HEK293T (cell line): Measurements from ENCODE around the gene WFDC5.

ENCODE experiments used
- CTCF ChIA-PET: fragments of 350-600 bp; formaldehyde crosslinking; extraction: SDS; loops from one replicate; lab custom pipeline; 2021; ENCODE audit warnings: antibody characterized with exemption, inconsistent platforms; lab: Yijun Ruan, JAX
- POLR2A ChIA-PET: fragments of 350-600 bp; formaldehyde crosslinking; extraction: SDS; loops from one replicate; lab custom pipeline; 2020; ENCODE audit warnings: antibody characterized with exemption, inconsistent platforms; lab: Yijun Ruan, JAX
- DNase-seq: peaks from one replicate; pipeline ENCODE4 v3.0.0; 2012; ENCODE audit warnings: mixed read lengths; ENCODE audit errors: extremely low spot score
- ARNT ChIP-seq: fragments of 450-650 bp; IDR thresholded peaks from 2 replicates; pipeline ENCODE4 v1.6.1; 2017; ENCODE audit warnings: mild to moderate bottlenecking
- BHLHE40 ChIP-seq: fragments of 450-650 bp; IDR thresholded peaks from 2 replicates; pipeline ENCODE4 v1.6.1; 2016; ENCODE audit warnings: mild to moderate bottlenecking, moderate library complexity, borderline replicate concordance
- CTBP1 ChIP-seq: fragments of 450-650 bp; IDR thresholded peaks from 2 replicates; pipeline ENCODE4 v1.6.1; 2016; ENCODE audit warnings: borderline replicate concordance
- ELF4 ChIP-seq: fragments of 450-650 bp; IDR thresholded peaks from 2 replicates; pipeline ENCODE4 v1.6.1; 2017; ENCODE audit warnings: antibody characterized with exemption
- FOXA1 ChIP-seq: fragments of 450-650 bp; IDR thresholded peaks from 2 replicates; pipeline ENCODE4 v1.6.1; 2016; ENCODE audit warnings: mild to moderate bottlenecking
- FOXK2 ChIP-seq: fragments of 450-650 bp; IDR thresholded peaks from 2 replicates; pipeline ENCODE4 v1.6.1; 2016; ENCODE audit warnings: mild to moderate bottlenecking
- FOXM1 ChIP-seq: fragments of 450-650 bp; IDR thresholded peaks from 2 replicates; pipeline ENCODE4 v1.6.1; 2017; ENCODE audit warnings: mild to moderate bottlenecking, borderline replicate concordance
- HDGF ChIP-seq: fragments of 450-650 bp; IDR thresholded peaks from 2 replicates; pipeline ENCODE4 v1.6.1; 2017; ENCODE audit warnings: antibody characterized with exemption, borderline replicate concordance
- L3MBTL2 ChIP-seq: fragments of 450-650 bp; conservative IDR thresholded peaks from 2 replicates; pipeline ENCODE4 v1.6.1; 2016; ENCODE audit warnings: mild to moderate bottlenecking
- LEF1 ChIP-seq: fragments of 450-650 bp; IDR thresholded peaks from 2 replicates; pipeline ENCODE4 v1.6.1; 2017; ENCODE audit warnings: mild to moderate bottlenecking, borderline replicate concordance
- NFRKB ChIP-seq: fragments of 450-650 bp; IDR thresholded peaks from 2 replicates; pipeline ENCODE4 v1.6.1; 2016; ENCODE audit warnings: mild to moderate bottlenecking, moderate library complexity
- SP1 ChIP-seq: fragments of 450-650 bp; IDR thresholded peaks from 2 replicates; pipeline ENCODE4 v1.6.1; 2017
- SUZ12 ChIP-seq: fragments of 450-650 bp; IDR thresholded peaks from 2 replicates; pipeline ENCODE4 v1.6.1; 2016; ENCODE audit warnings: mild to moderate bottlenecking
- TARDBP ChIP-seq: fragments of 450-650 bp; IDR thresholded peaks from 2 replicates; pipeline ENCODE4 v1.6.1; 2016
- ZNF384 ChIP-seq: fragments of 450-650 bp; IDR thresholded peaks from 2 replicates; pipeline ENCODE4 v1.6.1; 2016
- TF ChIP-seq, protein P1 (sequence below): fragments of 450-650 bp; IDR thresholded peaks from 2 replicates; pipeline ENCODE4 v1.6.1; 2016

The WFDC5 gene

DNA sequence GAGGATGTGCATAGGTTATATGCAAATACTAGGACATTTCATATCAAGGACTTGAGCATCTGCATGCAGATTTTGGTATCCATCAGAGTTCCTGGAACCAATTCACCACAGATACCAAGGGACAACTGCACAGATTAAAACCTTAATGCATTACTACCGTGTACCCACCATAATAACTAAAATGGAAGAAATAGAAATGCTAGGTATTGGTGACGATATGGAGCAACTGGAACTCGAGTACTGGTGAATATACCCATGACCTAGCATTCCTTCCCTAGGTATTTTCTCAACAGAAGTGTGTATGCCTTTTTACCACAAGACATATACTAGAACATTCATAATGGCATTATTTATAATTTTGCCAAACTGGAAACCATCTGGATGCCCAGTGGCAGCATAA is 32.5 kb downstream of the WFDC5 start:
- CTCF ChIA-PET = interaction anchor here (1.0 to 1.1 kb wide), 2 partner anchors 14 to 39 kb away, joined by 3 read pairs; no protein-coding TSS in a partner anchor
- POLR2A ChIA-PET = no interaction called here
- DNase-seq = no peak
- TF ChIP-seq ARNT (no peak), FOXA1 (no peak), TARDBP (no peak), FOXK2 (no peak), HDGF (no peak), SUZ12 (no peak)
- TF ChIP-seq, protein P1, sequence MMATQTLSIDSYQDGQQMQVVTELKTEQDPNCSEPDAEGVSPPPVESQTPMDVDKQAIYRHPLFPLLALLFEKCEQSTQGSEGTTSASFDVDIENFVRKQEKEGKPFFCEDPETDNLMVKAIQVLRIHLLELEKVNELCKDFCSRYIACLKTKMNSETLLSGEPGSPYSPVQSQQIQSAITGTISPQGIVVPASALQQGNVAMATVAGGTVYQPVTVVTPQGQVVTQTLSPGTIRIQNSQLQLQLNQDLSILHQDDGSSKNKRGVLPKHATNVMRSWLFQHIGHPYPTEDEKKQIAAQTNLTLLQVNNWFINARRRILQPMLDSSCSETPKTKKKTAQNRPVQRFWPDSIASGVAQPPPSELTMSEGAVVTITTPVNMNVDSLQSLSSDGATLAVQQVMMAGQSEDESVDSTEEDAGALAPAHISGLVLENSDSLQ = no peak

DNA sequence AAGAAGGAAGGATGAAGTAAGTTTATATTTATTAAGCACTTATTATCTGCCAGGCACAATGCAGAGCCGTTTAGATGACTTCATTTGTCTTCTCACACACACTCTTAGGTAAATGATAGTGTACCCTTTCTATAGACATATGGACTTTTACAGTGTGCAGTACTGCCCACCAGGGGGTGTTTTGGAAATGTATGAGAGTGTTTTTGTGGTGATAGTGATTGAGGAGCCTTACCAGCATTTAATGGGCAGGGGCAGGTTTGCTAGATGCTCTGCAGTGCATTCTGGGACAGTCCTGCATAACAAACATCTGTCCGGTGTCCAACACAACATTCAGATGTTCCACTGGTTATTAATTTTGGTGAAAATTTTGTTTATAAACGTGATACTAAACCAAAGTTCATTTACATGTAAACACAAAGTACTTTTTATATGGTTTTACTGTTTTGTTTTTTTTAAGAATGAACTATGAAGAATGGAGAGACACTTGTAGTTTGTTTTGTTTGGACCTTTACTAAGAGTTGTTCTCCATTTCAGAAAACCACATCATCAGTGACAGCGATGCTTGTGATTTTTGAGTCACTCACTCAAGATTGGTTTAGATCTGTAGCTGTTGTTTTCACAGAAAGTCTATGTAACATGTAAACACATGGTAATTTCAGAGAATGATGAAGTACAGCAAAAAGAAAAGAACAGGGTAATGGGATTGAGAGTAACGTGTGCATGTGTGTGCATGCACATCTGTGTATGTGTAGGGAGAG is 33.9 kb downstream of the WFDC5 start:
- ChIA-PET POLR2A (no interaction called here), CTCF (interaction anchor here (0.8 kb wide), 1 partner anchor 210 kb away, joined by 4 read pairs; no protein-coding TSS in a partner anchor)
- TF ChIP-seq BHLHE40 (no peak), FOXM1 (no peak), ELF4 (no peak), SP1 (no peak), TARDBP (no peak), HDGF (no peak), CTBP1 (no peak), ARNT (no peak), FOXK2 (no peak), SUZ12 (no peak), FOXA1 (no peak), NFRKB (no peak), LEF1 (no peak), L3MBTL2 (no peak), ZNF384 (no peak)
- TF ChIP-seq, protein P1 = no peak
- peak; percentile 27 for DNase-seq

GRCh38 chr20:45077559-45077958 is 37.4 kb downstream of the WFDC5 start:
- POLR2A ChIA-PET = no interaction called here
- no peak for DNase-seq
- CTCF ChIA-PET = interaction anchor here (3.4 kb wide), 1 partner anchor 18 kb away, joined by 10 read pairs; no protein-coding TSS in a partner anchor
- TF ChIP-seq ELF4 = no peak
- no peak for TF ChIP-seq FOXA1
- no peak for TF ChIP-seq TARDBP
- TF ChIP-seq, protein P1 = no peak
- no peak for TF ChIP-seq FOXM1
- TF ChIP-seq FOXK2 = no peak

DNA sequence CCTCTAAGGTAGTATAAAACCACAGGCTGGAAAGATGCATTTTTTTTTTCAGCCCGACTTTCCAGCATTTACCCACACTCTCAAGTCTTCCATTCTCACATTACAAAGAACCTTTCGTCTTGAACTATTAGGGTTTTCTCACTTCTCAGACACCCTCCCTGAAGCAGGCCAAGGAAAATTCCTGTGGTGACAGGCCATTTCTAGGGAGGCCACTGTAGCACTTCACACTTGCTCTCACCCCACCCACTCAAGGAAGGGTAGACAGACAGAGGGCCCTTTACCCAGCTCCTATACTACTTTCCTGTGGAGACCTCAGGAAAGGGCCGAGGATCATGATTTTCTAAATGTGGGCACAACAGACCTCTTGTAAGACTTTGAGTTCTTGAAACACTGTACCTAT is 41.8 kb downstream of the WFDC5 start:
- CTCF ChIA-PET = no interaction called here
- no peak for DNase-seq
- TF ChIP-seq HDGF = no peak
- no peak for TF ChIP-seq FOXA1
- no peak for TF ChIP-seq CTBP1
- no peak for TF ChIP-seq ELF4
- TF ChIP-seq TARDBP = no peak
- TF ChIP-seq FOXK2 = no peak
- no peak for TF ChIP-seq ZNF384
- POLR2A ChIA-PET = no interaction called here

DNA sequence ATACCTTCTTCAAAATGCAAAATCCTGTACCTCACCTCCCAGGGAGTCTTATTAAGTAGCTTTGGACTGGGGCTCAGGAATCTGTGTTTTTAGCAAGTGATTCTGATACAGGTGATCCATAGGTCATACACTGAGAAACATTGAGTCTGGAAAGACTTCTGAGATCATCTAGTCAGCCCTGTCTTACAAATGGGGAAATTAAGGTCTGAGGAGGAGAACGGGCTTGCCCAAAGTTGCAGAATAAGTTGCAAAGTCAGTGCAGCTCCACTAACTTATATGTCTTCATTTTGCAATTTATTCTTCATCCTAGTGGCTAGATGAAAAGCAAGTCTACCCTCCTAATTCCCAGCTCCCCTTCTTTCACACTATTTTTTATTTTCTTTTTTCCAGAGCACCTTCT is 42.9 kb downstream of the WFDC5 start:
- no peak for DNase-seq
- no peak for TF ChIP-seq FOXM1
- TF ChIP-seq, protein P1 = no peak
- TF ChIP-seq SUZ12 = no peak
- TF ChIP-seq SP1 = no peak
- TF ChIP-seq TARDBP = no peak
- TF ChIP-seq CTBP1 = no peak
- TF ChIP-seq BHLHE40 = no peak
- no peak for TF ChIP-seq ARNT
- no peak for TF ChIP-seq ELF4
- no peak for TF ChIP-seq FOXK2
- no peak for TF ChIP-seq L3MBTL2
- TF ChIP-seq FOXA1 = no peak
- no peak for TF ChIP-seq NFRKB
- TF ChIP-seq HDGF = no peak
- no peak for TF ChIP-seq ZNF384
- TF ChIP-seq LEF1 = no peak
- ChIA-PET POLR2A (no interaction called here), CTCF (interaction anchor here (0.8 to 2.7 kb wide), 4 partner anchors 22 to 41 kb away, joined by 3 to 12 read pairs (median 6); no protein-coding TSS in a partner anchor)
